ENCODE data around the gene RNF151.

GRCh38 chr16:1958715-1959268 lies 7.9 kb upstream of the RNF151 start:
- TF ChIP-seq, protein P1, sequence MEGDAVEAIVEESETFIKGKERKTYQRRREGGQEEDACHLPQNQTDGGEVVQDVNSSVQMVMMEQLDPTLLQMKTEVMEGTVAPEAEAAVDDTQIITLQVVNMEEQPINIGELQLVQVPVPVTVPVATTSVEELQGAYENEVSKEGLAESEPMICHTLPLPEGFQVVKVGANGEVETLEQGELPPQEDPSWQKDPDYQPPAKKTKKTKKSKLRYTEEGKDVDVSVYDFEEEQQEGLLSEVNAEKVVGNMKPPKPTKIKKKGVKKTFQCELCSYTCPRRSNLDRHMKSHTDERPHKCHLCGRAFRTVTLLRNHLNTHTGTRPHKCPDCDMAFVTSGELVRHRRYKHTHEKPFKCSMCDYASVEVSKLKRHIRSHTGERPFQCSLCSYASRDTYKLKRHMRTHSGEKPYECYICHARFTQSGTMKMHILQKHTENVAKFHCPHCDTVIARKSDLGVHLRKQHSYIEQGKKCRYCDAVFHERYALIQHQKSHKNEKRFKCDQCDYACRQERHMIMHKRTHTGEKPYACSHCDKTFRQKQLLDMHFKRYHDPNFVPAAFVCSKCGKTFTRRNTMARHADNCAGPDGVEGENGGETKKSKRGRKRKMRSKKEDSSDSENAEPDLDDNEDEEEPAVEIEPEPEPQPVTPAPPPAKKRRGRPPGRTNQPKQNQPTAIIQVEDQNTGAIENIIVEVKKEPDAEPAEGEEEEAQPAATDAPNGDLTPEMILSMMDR (IDR thresholded peaks at IDR 0.05) = no peak
- no peak for TF ChIP-seq EZH2 (IDR thresholded peaks at IDR 0.05; ENCODE audit: borderline replicate concordance, insufficient read depth, low read depth, low read length, poor library complexity, severe bottlenecking)

Measured in B cell (primary cell).